ENCODE measurements around the gene NRDC.
"Not testable (repeated sequence)": the region's sequence is repeated elsewhere in the genome, so short reads cannot be mapped to it uniquely, and the experiment has no call there.

NRDC gene

GRCh38 chr1:51878616-51879336 is at the start of gene NRDC:
TSS of gene NRDC (minus strand) at chr1:51878727. CDS start at chr1:51878615, 112 bp downstream.
- peak; percentile 97 to 100 for DNase-seq (ENCODE audit: low read depth in 2 of 2)

- no peak for DNase-seq (ENCODE audit: low read depth in 2 of 2)
These were observed 48.5 kb upstream of the NRDC start for GRCh38 chr1:51927029-51927428.

GRCh38 chr1:51926171-51926812 is 47.8 kb upstream of the NRDC start:
- DNase-seq (ENCODE audit: low read depth in 2 of 2): no peak

GRCh38 chr1:51924455-51924854 is 45.9 kb upstream of the NRDC start:
- DNase-seq (ENCODE audit: low read depth in 2 of 2): no peak

- DNase-seq (ENCODE audit: low read depth in 2 of 2): no peak
These were observed 43.5 kb upstream of the NRDC start for GRCh38 chr1:51922040-51922439.

GRCh38 chr1:51920130-51920529 is 41.6 kb upstream of the NRDC start:
- DNase-seq (ENCODE audit: low read depth in 2 of 2): no peak

- no peak for DNase-seq (ENCODE audit: low read depth in 2 of 2)
These were observed 41.2 kb upstream of the NRDC start for GRCh38 chr1:51919684-51920083.

- DNase-seq (ENCODE audit: low read depth in 2 of 2): no peak
These were observed 38.3 kb upstream of the NRDC start for GRCh38 chr1:51916587-51917405.

- DNase-seq (ENCODE audit: low read depth in 2 of 2): no peak
These were observed 37.4 kb upstream of the NRDC start for GRCh38 chr1:51915951-51916350.

- no peak for DNase-seq (ENCODE audit: low read depth in 2 of 2)
These were observed 34.4 kb upstream of the NRDC start for GRCh38 chr1:51912881-51913280.

- no peak for DNase-seq (ENCODE audit: low read depth in 2 of 2)
These were observed 31.9 kb upstream of the NRDC start for GRCh38 chr1:51910221-51911000.

- no peak for DNase-seq (ENCODE audit: low read depth in 2 of 2)
These were observed 30.0 kb upstream of the NRDC start for GRCh38 chr1:51908499-51908898.

GRCh38 chr1:51907079-51907702 is 28.7 kb upstream of the NRDC start:
- DNase-seq (ENCODE audit: low read depth in 2 of 2): no peak

- no peak for DNase-seq (ENCODE audit: low read depth in 2 of 2)
These were observed 28.0 kb upstream of the NRDC start for GRCh38 chr1:51906306-51907078.

- no peak for DNase-seq (ENCODE audit: low read depth in 2 of 2)
These were observed 23.9 kb upstream of the NRDC start for GRCh38 chr1:51902456-51902855.

GRCh38 chr1:51901151-51901550 is 22.6 kb upstream of the NRDC start:
- no peak for DNase-seq (ENCODE audit: low read depth in 2 of 2)

- DNase-seq (ENCODE audit: low read depth in 2 of 2): no peak
These were observed 20.5 kb upstream of the NRDC start for GRCh38 chr1:51899022-51899421.

- no peak for DNase-seq (ENCODE audit: low read depth in 2 of 2)
These were observed 19.7 kb upstream of the NRDC start for GRCh38 chr1:51898090-51898734.

GRCh38 chr1:51897699-51898031 is 19.1 kb upstream of the NRDC start:
- DNase-seq (ENCODE audit: low read depth in 2 of 2): no peak

GRCh38 chr1:51894748-51895147 is 16.2 kb upstream of the NRDC start:
- not testable (repeated sequence) for DNase-seq (ENCODE audit: low read depth in 2 of 2)
